Superior temporal gyrus (tissue), 1 donor: ENCODE measurements around the gene ZNF584.
"Not testable (repeated sequence)": the region's sequence is repeated elsewhere in the genome, so short reads cannot be mapped to it uniquely, and the experiment has no call there.

Experiments used
- DNase-seq: peaks from one replicate; pipeline ENCODE4 v3.0.0-alpha.2; 2016; ENCODE audit errors: extremely low spot score

The ZNF584 gene

DNA sequence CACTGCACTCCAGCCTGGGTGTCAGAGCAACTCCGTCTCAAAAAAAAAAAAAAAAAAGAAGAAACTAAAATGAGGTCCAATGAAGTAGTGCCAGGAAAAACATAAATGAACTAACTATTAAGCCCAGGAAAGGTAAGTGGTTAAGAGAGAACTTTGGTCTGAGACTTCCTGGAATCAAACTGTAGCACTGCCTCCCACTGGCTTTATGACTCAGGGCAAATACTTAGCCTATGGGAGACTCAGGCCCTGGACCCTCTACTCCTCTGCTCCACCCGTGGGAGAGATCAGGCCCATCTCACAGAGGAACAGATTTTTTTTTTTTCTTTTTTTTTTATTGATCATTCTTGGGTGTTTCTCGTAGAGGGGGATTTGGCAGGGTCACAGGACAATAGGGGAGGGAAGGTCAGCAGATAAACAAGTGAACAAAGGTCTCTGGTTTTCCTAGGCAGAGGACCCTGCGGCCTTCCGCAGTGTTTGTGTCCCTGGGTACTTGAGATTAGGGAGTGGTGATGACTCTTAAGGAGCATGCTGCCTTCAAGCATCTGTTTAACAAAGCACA lies 4.5 kb upstream of the ZNF584 start:
- DNase-seq: not testable (repeated sequence)

DNA sequence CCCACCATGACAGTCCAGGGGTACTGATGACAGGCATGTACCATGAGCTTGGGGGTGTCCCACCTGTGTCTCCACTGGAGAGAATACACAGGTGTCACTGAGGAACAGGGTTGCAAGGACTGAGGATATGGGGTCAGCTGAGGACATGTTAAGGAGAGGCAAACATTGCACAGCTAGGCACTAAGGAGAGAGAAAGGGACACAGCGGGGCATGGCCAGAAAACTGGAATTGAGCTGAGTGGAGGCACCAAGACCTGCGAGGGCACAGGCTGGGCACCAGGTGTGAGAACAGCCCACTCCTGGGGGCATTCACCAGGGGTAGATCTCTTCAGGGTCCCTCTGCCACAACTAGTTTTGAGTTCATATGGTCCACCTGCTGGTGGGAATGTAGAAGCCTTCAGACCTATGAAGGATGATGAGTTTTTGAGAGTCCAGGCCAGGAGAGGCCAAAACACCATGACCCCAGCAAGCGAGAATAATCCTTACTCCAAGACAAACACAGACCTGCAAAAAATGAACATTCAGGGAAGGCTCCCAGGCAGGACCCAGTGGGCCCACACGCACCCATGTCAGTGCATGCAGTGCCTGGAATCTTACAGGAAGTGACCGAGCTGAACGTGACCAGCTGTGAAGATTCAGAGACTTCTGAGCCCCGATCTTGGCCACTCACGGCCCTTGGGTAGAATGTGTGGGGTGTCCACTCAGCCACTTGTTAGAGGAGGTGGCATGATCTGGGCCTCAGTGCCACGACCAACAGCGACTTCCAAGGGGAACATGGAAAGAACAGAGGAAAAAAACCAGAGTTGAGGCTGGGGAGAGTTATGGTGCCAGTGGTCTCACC lies 1.4 kb upstream of the ZNF584 start:
- no peak for DNase-seq

- no peak for DNase-seq
Observed at GRCh38 chr19:58407658-58408151, 744 bp upstream of the ZNF584 start.

DNA sequence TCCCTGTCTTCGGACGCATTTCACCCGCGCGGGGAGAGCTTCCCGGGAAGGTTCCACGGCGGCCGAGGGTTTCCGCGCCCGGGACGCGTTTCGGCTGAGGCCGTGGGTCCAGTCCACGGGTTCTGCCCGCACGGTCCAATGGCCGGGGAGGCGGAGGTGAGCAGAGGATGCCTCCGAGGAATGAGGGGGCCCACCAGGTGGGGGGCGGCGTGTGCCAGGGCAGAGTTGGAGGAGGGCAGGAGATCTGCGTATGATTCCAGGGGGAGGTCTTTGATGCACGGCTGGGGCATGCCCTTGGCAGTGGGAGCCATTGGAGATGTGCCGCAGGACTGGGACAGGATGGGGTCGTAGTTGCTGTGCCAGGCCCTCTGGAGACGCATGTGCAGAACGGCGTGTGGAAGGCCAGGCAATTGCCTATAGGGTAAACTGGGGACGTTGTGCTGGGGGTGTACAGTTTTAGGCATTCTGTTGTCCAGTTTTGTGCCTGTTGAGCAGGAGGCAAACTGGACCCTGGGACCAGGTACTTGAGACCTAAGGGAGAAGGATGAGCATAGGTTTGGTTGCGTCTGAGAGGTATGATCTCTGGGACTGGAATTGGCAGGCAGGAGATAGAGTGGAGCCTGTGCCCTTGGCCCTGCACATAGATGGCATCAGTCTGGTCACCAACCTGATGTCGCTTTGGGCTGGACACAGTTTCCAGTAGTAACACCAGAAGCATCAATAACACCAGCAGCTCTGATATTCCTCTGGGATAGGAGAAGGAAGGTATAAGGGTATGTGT lies 751 bp downstream of the ZNF584 start:
- DNase-seq: no peak

GRCh38 chr19:58416604-58417003 lies 8.2 kb downstream of the ZNF584 start:
- DNase-seq: no peak

DNA sequence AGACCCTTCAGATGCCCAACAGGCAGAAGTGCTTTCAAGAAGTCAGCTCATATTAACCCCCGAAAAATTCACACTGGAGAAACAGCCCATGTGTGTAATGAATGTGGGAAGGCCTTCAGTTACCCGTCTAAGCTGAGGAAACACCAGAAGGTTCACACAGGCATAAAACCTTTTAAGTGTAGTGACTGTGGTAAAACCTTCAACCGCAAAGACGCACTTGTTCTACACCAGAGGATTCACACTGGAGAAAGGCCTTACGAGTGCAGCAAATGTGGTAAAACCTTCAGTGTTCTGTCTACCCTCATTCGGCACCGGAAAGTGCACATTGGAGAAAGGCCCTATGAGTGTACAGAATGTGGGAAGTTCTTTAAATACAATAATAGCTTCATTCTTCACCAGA lies 8.6 kb downstream of the ZNF584 start:
- no peak for DNase-seq

- no peak for DNase-seq
Observed at GRCh38 chr19:58428617-58429016, 20.2 kb downstream of the ZNF584 start.

- no peak for DNase-seq
Observed at GRCh38 chr19:58429745-58430144, 21.3 kb downstream of the ZNF584 start.

GRCh38 chr19:58434217-58434616 lies 25.8 kb downstream of the ZNF584 start:
- DNase-seq: no peak

GRCh38 chr19:58439576-58440554 lies 31.4 kb downstream of the ZNF584 start, which contains the start of gene ZNF132:
Gene ZNF132 (minus strand): TSS chr19:58440153. CDS start chr19:58439821, 332 bp downstream.
- DNase-seq: peak; percentile 100

GRCh38 chr19:58440556-58440955 lies 32.1 kb downstream of the ZNF584 start:
- no peak for DNase-seq

DNA sequence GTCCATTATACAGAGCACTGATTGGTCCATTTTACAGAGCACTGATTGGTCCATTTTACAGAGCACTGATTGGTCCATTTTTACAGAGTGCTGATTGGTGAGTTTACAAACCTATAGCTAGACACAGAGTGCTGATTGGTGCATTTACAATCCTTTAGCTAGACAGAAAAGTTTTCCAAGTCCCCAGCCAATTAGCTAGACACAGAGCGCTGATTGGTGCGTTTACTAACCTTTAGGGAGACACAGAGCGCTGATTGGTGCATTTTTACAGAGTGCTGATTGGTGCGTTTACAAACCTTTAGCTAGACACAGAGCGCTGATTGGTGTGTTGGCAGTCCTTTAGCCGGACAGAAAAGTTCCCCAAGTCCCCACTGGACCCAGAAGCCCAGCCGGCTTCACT lies 34.5 kb downstream of the ZNF584 start:
- DNase-seq: not testable (repeated sequence)

DNA sequence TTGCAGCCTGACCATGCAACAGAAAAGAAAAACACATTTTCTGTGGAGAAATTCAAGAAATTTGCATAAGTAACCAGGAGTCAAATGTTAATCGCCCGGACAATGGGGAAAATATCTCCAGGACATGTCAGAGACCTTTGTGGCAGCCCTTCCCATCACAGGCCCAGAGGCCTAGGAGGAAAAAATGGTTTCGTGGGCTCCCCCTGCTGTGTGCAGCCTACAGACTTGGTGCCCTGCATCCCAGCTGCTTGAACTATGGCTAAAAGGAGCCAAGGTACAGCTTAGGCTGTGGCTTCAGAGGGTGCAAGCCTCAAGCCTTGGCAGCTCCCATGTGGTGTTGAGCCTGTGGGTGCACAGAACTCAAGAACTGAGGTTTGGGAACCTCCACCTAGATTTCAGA lies 40.4 kb downstream of the ZNF584 start:
- DNase-seq: not testable (repeated sequence)

GRCh38 chr19:58449980-58450379 lies 41.5 kb downstream of the ZNF584 start:
- not testable (repeated sequence) for DNase-seq

DNA sequence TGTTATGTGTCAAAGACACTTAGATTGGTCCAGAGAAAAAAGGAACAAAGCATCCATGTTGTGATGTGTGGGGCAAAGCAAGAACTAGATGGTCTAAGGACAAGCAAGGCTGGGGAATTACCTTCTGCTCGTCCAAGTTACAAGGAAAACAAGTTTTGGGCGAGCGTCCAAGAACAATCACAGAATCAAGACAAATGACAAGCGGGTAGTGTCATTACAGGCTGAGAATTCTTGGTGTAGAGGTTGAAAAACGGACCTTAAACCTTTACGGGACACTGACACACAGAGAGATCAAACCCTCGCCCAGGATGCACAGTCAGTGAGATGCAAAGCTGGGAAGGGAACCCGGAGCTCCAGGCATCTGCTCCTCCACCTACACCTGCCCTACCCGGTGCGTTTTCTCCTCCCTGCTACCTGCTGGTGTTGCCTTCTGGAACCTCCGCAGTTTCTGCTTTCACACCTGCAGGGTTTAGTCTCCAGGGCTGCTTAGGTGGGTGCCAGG lies 42.5 kb downstream of the ZNF584 start:
- peak; percentile 26 for DNase-seq

DNA sequence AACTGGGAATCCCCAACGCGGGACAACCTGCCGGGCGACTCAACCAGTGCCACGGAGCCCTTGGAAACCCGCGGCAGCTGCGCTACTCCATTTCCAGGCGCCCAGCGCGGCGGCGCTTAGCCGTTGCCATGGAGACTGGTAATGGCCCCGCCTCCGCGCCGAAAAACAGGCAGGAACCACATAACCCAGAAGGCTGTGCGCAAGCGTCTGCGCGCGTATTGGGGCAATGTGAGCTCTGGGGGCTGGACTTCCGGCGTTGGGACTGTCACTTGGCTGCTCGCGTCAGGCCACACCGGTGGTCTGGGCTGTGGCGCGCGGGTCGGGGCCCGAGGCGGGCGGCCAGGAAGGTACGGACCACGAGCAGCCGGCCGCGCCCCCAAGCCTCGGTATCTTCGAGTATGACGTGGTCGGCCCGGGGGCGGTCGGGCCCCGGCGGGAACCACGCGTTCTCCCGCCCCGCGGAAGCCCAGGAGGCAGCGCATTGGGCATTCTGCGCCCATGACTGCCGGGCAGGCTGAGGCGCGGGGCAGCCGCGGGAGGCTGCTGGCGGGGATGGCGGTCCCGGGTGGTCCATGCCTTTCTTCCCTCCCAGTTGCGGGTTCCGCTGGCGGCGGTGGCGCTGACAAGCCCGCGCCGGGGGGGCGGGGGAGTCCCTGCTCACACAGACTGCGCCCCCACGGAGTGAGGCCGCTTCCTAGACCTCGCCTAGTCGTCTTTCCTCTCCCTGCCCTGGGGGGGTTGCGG lies 43.1 kb downstream of the ZNF584 start, which contains the start of gene ZNF324B:
Gene ZNF324B, plus strand, starts transcription at position 265 of the 744 bp plus-strand sequence. CDS start 2,080 bp downstream, outside the sequence.
- DNase-seq: peak; percentile 99

- DNase-seq: no peak
Observed at GRCh38 chr19:58453743-58454142, 45.3 kb downstream of the ZNF584 start.

GRCh38 chr19:58455306-58455705 lies 46.9 kb downstream of the ZNF584 start:
- DNase-seq: no peak

GRCh38 chr19:58456111-58456510 lies 47.7 kb downstream of the ZNF584 start:
- no peak for DNase-seq

GRCh38 chr19:58460039-58460438 lies 51.6 kb downstream of the ZNF584 start:
- DNase-seq: no peak
